ENCODE data around the gene TMEM200B. TPM values are rescaled to one million over a fixed set of nuclear protein-coding genes. Genes with fewer than 3 reads are reported as not detected.
"Not testable (repeated sequence)": the region's sequence is repeated elsewhere in the genome, so short reads cannot be mapped to it uniquely, and the experiment has no call there.

TMEM200B gene
- total RNA-seq, 2 experiments from 2014 or later: not detected

DNA sequence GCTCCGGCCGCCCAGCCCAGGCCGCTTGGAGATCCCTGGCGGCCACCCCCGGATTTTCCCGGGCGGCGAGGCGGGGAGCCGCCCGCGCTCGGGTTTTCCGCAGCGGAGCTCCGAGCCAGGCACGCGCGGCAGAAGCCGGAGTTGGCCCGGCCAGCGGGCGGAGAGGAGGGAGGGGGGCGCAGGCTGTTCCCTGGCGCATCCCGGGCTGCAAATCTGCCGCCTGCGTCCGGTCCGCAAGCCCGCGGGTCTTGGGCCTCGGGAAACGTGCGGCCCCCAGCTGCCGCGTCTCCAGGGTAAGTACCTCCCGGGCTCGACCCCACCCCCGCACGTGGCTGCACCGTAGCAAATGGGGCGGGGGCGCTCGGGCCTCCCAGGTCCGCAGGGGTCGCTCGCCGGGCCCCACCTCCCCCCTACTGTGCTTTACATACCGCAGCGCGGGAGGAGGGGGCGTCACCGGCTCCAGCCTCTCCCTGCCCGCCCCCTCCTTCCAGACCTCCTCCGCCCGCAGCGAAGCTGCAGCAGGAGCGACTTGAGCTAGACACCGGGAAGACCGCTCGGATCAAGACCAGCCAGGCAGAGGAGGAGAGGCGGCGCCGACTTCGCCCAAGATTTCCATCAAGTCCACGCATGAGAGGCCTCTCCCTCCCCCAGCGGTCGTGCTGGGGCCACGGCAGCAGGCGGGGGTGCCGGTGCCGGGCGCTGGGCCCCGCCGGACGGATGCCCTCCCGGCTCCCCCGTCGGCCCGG is 1.6 kb downstream of the TMEM200B start:
- peaks cover 21% of the 10 kb centered on the region for H3K27me3 Mint-ChIP-seq (ENCODE audit: low read depth)
- H3K4me1 Mint-ChIP-seq (ENCODE audit: low read depth): peaks cover 10% of the 10 kb centered on the region
- H3K4me3 Mint-ChIP-seq: no peak overlapping the region
- ATAC-seq (no peak), DNase-seq (no peak)
- H3K36me3 Mint-ChIP-seq (ENCODE audit: low read depth): peaks cover 11% of the 10 kb centered on the region
- ChIA-PET POLR2A (interaction anchor here (0.7 kb wide), 1 partner anchor 1538 kb away, joined by 3 read pairs; no protein-coding TSS in a partner anchor), CTCF (interaction anchor here (0.7 to 3.7 kb wide), 8 partner anchors 10 to 237 kb away, joined by 3 to 24 read pairs (median 4); partner anchors contain the start of gene SRSF4)
- H3K9me3 Mint-ChIP-seq (ENCODE audit: insufficient read depth): no peaks in the 10 kb centered on the region
- H3K27ac Mint-ChIP-seq: no peak overlapping the region

DNA sequence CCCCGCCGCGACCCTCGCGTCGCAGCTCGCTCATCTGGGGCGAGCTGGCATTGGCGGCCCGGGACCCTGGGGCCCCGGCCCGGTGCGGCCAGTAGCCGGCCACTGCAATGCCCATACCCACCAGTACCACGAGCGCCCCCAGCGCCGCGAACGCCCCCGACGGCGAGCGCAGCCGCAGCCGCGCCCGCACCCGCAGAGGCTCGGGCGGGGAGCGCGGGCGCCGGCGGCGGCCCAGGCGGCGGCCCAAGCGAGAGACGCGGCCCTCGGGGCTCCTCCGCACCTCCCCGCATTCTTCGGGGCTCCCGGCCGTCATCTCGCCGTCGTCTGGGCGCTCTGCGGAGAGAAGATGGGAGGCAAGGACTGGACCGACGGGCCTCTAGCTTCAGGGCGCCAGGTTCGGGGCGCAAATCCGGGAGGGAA is 2.2 kb downstream of the TMEM200B start:
- Mint-ChIP-seq H3K9me3 (ENCODE audit: insufficient read depth) (no peaks in the 10 kb centered on the region), H3K36me3 (ENCODE audit: low read depth) (peaks cover 13% of the 10 kb centered on the region), H3K4me3 (no peak overlapping the region), H3K27me3 (ENCODE audit: low read depth) (peaks cover 21% of the 10 kb centered on the region), H3K4me1 (ENCODE audit: low read depth) (peaks cover 10% of the 10 kb centered on the region), H3K27ac (no peak overlapping the region)
- peak; percentile 16 for ATAC-seq
- ChIA-PET POLR2A (no interaction called here), CTCF (interaction anchor here (0.7 to 3.7 kb wide), 9 partner anchors 9 to 244 kb away, joined by 3 to 24 read pairs (median 4); partner anchors contain the start of gene SRSF4)
- DNase-seq: no peak

DNA sequence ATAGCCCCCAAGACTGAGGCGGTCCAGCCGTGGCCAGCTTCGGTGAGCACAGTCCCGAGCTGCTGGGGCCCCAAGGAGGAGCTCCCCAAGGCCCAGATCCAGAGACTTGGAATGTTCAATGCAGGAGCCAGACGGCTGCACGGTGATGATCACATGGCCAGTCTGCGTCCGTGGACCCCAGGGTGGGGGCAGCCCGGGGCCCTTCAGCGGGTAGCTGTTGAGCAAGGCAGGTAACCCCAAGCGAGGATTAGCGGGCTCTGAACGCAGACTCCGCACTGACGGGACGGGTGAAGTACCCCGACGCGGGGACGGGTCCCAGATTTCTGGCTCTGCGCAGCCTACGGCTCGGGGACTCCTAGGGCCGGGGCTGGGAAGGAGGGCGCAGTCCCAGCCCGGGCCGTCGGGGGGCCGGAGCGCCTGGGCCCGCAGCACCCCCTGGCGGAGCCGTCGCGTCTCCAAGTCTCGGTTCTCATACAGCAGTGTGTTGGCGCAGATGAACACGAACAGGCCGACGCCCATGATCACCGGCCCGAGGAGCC is 2.7 kb downstream of the TMEM200B start:
- ChIA-PET POLR2A (no interaction called here), CTCF (interaction anchor here (0.6 to 3.7 kb wide), 11 partner anchors 9 to 244 kb away, joined by 3 to 24 read pairs (median 4); partner anchors contain the start of gene SRSF4)
- ATAC-seq: peak; percentile 77
- Mint-ChIP-seq H3K27me3 (ENCODE audit: low read depth) (peaks cover 17% of the 10 kb centered on the region), H3K4me3 (no peak overlapping the region), H3K9me3 (ENCODE audit: insufficient read depth) (no peaks in the 10 kb centered on the region), H3K36me3 (ENCODE audit: low read depth) (peaks cover 15% of the 10 kb centered on the region), H3K4me1 (ENCODE audit: low read depth) (peaks cover 10% of the 10 kb centered on the region), H3K27ac (no peak overlapping the region)
- peak; percentile 77 for DNase-seq

DNA sequence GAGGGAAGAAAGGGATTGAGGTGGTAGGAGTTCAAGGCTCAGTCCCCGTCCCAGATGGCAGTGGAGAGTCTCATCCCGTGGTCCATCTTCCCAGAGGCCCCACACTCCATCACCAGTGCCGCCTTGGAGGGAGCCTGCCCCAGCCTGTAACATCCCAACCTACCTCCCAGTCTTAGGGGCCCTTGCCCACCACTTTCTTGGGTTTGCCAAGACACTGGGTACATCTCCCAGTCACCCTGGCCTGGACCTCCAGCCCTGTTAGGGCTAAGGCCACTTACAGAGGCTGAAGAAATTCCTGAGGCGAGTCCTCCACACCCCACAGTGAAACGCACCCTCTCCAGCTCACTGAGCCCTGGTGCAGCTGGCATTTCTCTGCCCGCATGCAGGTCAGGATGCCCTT is 3.3 kb downstream of the TMEM200B start:
- H3K27ac Mint-ChIP-seq: no peak overlapping the region
- ChIA-PET CTCF (interaction anchor here (0.6 to 3.7 kb wide), 9 partner anchors 10 to 243 kb away, joined by 3 to 24 read pairs (median 4); no protein-coding TSS in a partner anchor), POLR2A (no interaction called here)
- no peak for DNase-seq
- H3K36me3 Mint-ChIP-seq (ENCODE audit: low read depth): peaks cover 20% of the 10 kb centered on the region
- no peak overlapping the region for H3K4me3 Mint-ChIP-seq
- no peak for ATAC-seq
- peaks cover 8% of the 10 kb centered on the region for H3K4me1 Mint-ChIP-seq (ENCODE audit: low read depth)
- H3K27me3 Mint-ChIP-seq (ENCODE audit: low read depth): peaks cover 10% of the 10 kb centered on the region
- no peaks in the 10 kb centered on the region for H3K9me3 Mint-ChIP-seq (ENCODE audit: insufficient read depth)

DNA sequence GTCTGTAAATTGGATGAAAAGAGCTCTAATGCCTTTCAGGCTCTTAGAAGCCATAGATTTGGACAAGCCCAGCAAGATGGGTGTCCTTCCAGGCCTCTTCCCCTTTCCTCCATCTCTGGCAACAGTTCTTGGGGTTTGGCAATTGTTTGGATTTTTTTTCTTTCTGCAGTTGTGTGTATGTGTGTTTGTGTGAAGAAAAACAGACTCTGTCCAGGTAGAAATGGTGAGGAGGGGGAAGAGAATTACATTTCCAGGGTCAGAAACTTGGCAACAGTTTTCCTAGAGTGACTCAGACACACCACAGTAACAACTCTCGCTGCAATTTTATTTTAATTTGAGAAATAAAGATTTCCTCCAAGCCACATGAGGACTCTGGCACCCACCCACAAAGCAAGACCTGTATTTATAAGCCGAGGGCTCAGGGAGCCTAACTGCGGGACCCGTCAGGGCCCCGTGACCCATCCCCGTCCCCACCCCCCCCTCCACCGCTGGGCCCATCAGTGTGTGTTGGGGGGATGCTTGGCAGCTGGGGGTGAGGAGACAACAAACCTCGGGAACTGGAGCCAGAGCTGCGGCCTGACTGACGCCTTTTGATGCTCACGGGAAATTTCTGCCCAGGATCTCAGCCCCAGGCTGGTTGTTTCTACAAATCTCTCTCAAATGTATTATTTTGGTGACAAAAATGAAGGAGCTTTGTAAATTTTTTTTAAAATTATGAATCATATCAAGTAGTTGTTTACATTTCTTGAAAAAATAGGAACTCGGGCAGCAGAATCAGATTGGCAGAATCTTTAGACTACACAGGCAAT is 4.4 kb downstream of the TMEM200B start:
- Mint-ChIP-seq H3K9me3 (ENCODE audit: insufficient read depth) (no peaks in the 10 kb centered on the region), H3K27ac (no peak overlapping the region), H3K27me3 (ENCODE audit: low read depth) (peaks cover 7% of the 10 kb centered on the region), H3K36me3 (ENCODE audit: low read depth) (peaks cover 22% of the 10 kb centered on the region), H3K4me1 (ENCODE audit: low read depth) (peaks cover 7% of the 10 kb centered on the region), H3K4me3 (no peak overlapping the region)
- CTCF ChIA-PET: interaction anchor here (1.0 to 3.7 kb wide), 8 partner anchors 9 to 243 kb away, joined by 3 to 24 read pairs (median 3); no protein-coding TSS in a partner anchor
- ATAC-seq (no peak), DNase-seq (no peak)
- POLR2A ChIA-PET: interaction anchor here (0.6 kb wide), 1 partner anchor 96 kb away, joined by 3 read pairs; no protein-coding TSS in a partner anchor

DNA sequence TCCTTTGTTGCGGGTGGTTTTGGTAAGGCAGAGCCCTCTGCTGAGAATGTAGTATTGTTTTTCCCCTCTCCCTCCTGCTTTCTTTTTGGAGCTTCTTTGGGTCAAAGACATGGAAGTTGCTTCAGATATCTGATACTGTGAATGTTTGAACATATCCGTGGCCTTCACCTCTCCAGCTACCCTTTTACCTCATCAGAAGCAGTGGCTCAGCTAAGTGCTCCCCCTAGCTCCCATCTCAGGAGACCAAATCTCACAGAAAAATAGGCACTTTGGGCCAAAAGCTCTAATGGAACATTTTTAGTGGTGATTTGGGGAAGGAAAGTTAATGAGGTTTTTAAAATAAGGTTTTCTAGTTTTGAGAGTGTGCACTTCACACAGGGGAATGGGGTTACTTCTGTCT is 6.3 kb downstream of the TMEM200B start:
- Mint-ChIP-seq H3K36me3 (ENCODE audit: low read depth) (peaks cover 28% of the 10 kb centered on the region), H3K4me1 (ENCODE audit: low read depth) (no peaks in the 10 kb centered on the region), H3K9me3 (ENCODE audit: insufficient read depth) (no peaks in the 10 kb centered on the region), H3K4me3 (no peak overlapping the region), H3K27ac (no peak overlapping the region), H3K27me3 (ENCODE audit: low read depth) (peaks cover 2% of the 10 kb centered on the region)
- POLR2A ChIA-PET: interaction anchor here (0.6 kb wide), 1 partner anchor 10 kb away, joined by 3 read pairs; no protein-coding TSS in a partner anchor
- DNase-seq (no peak), ATAC-seq (no peak)
- CTCF ChIA-PET: interaction anchor here (0.8 to 3.2 kb wide), 4 partner anchors 64 to 235 kb away, joined by 3 to 11 read pairs (median 3); partner anchors contain the start of gene SRSF4

DNA sequence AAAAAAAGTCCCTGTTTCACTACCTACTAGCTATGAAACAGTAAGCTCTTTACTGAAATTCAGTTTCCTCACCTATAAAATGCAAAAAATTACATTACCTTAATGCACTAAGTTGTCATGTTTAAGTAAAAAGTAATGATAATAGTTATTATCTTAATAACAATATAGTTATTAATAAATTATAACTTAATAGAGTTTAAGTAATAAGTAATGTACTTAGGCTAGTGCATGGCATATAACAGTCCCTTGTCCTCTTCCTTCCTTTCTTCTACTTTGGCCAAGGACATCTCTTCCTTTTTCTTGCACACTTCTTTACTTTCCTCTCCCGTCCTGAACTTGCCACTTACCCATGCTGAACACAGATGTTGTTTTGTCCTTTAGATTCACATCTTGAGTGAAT is 9.0 kb downstream of the TMEM200B start:
- no peaks in the 10 kb centered on the region for H3K9me3 Mint-ChIP-seq (ENCODE audit: insufficient read depth)
- H3K36me3 Mint-ChIP-seq (ENCODE audit: low read depth): peaks cover 34% of the 10 kb centered on the region
- H3K4me3 Mint-ChIP-seq: no peak overlapping the region
- no peaks in the 10 kb centered on the region for H3K4me1 Mint-ChIP-seq (ENCODE audit: low read depth)
- CTCF ChIA-PET: interaction anchor here (1.8 to 3.2 kb wide), 3 partner anchors 9 to 233 kb away, joined by 4 to 11 read pairs (median 9); partner anchors contain the start of gene TMEM200B
- DNase-seq (no peak), ATAC-seq (no peak)
- H3K27ac Mint-ChIP-seq: no peak overlapping the region
- POLR2A ChIA-PET: no interaction called here
- H3K27me3 Mint-ChIP-seq (ENCODE audit: low read depth): no peaks in the 10 kb centered on the region

DNA sequence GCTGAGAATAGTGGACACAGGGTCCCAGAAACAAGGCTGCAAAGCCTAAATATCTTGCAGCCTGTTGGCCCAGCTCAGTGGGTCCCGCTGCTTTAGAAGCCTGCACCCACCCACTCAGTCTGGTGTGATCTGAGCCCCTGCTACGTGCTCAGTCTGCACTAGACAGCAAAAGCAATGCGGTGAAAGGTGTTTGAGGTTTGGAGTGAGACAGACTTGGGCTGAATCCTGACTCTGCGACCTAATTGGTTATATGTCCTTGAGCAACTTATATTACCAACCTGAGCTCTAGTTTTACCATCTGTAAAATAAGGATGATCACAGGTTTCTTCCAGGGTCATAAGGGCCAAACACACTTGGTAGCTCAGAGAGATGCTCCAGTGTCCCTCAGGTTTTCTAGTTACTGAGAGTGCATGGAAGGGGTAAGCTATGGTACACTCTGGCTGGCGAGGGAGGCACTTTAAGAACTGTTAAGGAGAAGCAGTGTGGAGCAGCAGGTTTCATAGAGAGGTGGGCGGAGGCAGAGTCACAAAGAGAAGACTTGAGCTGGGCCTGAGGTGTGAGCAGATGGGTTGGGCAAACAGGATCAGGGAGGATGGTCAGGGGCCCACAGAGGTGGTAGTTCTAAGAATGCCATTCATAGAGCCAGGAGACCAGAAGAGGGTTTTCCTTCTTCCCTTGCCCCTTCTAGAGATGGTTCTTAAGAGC is 10.1 kb downstream of the TMEM200B start:
- H3K27me3 Mint-ChIP-seq (ENCODE audit: low read depth): no peaks in the 10 kb centered on the region
- no peak overlapping the region for H3K4me3 Mint-ChIP-seq

DNA sequence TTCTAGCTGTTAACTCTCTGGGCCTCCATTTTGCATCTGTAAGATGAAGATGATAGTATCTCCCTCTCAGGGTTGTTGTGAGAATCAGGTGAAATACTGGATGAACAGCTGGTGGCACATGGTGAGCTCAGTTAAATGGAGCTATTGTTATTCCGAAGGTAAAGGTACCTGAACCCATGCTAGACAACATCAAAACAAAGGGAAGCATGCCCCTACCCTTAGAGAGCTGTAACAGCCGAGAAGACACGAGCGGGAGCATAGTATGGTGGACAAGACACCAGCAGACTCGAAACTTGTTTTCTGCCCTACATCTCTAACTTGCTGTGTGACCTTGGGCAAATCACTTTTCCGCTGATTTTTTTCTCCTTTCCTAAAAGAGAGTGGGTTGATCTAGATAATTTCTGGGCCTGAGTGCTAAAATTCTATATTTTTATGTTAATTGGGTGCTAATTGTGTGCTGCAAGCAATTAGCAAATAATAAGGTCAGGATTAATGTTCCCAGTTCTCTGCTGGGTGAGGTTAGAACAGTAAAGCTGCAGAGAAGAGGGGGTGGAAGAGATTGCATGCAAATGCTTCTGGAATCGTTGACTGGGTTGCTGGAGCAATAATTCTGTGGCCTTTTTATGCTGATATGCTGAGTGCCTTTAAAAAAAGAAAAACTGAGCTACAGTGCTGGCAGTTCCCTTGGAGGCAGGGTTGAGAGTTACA is 10.8 kb downstream of the TMEM200B start:
- peaks cover 35% of the 10 kb centered on the region for H3K36me3 Mint-ChIP-seq (ENCODE audit: low read depth)
- ChIA-PET CTCF (interaction anchor here (0.8 to 2.7 kb wide), 7 partner anchors 9 to 231 kb away, joined by 3 to 9 read pairs (median 4); partner anchors contain the start of genes SRSF4 and TMEM200B), POLR2A (no interaction called here)
- no peak for ATAC-seq
- H3K4me3 Mint-ChIP-seq: no peak overlapping the region
- no peaks in the 10 kb centered on the region for H3K9me3 Mint-ChIP-seq (ENCODE audit: insufficient read depth)
- no peaks in the 10 kb centered on the region for H3K4me1 Mint-ChIP-seq (ENCODE audit: low read depth)
- no peak overlapping the region for H3K27ac Mint-ChIP-seq
- H3K27me3 Mint-ChIP-seq (ENCODE audit: low read depth): no peaks in the 10 kb centered on the region
- no peak for DNase-seq

More for the DNA sequence above, 10.1 kb downstream of the TMEM200B start:
- Mint-ChIP-seq H3K9me3 (ENCODE audit: insufficient read depth) (no peaks in the 10 kb centered on the region), H3K27ac (no peak overlapping the region), H3K36me3 (ENCODE audit: low read depth) (peaks cover 39% of the 10 kb centered on the region), H3K4me1 (ENCODE audit: low read depth) (no peaks in the 10 kb centered on the region)
- ChIA-PET CTCF (interaction anchor here (1.0 to 2.7 kb wide), 6 partner anchors 10 to 231 kb away, joined by 3 to 9 read pairs (median 4); partner anchors contain the start of genes SRSF4 and TMEM200B), POLR2A (no interaction called here)
- DNase-seq (no peak), ATAC-seq (no peak)

DNA sequence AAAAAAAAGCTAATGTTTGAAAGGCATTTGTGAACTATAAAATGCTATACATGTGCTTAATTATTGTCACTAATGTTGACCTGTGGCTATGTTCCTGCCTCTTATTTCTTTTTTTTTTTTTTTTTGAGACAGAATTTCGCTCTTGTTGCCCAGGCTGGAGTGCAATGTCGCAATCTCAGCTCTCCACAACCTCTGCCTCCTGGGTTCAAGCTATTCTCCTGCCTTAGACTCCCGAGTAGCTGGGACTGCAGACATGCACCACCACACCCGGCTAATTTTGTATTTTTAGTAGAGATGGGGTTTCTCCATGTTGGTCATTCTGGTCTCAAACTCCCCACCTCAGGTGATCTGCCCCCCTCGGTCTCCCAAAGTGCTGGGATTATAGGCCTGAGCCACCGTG is 15.7 kb downstream of the TMEM200B start:
- ATAC-seq; H3K27me3 Mint-ChIP-seq (ENCODE audit: low read depth); DNase-seq; H3K27ac Mint-ChIP-seq; H3K9me3 Mint-ChIP-seq (ENCODE audit: insufficient read depth); H3K4me1 Mint-ChIP-seq (ENCODE audit: low read depth); H3K4me3 Mint-ChIP-seq: not testable (repeated sequence)
- peaks cover 17% of the 10 kb centered on the region for H3K36me3 Mint-ChIP-seq (ENCODE audit: low read depth)
- ChIA-PET CTCF (interaction anchor here (0.7 kb wide), 1 partner anchor 16 kb away, joined by 3 read pairs; no protein-coding TSS in a partner anchor), POLR2A (interaction anchor here (0.5 to 0.6 kb wide), 2 partner anchors 10 to 268 kb away, joined by 3 read pairs; no protein-coding TSS in a partner anchor)
